Loucy (cell line): ENCODE measurements around the gene SLCO2B1.

Experiments
- H2AFZ ChIP-seq: fragments of 200-600 bp; sonication (generic); 2 replicates; pipeline ENCODE4 v1.6.0; 2016; ENCODE audit warnings: antibody characterized with exemption, mild to moderate bottlenecking, low read length, moderate library complexity
- H3F3A ChIP-seq: fragments of 200-600 bp; 2 replicates; pipeline ENCODE4 v1.6.0; 2016; ENCODE audit warnings: antibody characterized with exemption, low read depth, mild to moderate bottlenecking
- H3K27me3 ChIP-seq: fragments of 200-600 bp; sonication (generic); 2 replicates; pipeline ENCODE4 v1.6.1; 2014; ENCODE audit warnings: low read length, mild to moderate bottlenecking; ENCODE audit not compliant: insufficient read depth, poor library complexity, severe bottlenecking
- H3K36me3 ChIP-seq: fragments of 200-600 bp; sonication (generic); 2 replicates; pipeline ENCODE4 v1.6.1; 2016; ENCODE audit warnings: low read length; ENCODE audit not compliant: insufficient read depth
- H3K4me1 ChIP-seq: fragments of 200-600 bp; sonication (generic); 2 replicates; pipeline ENCODE4 v1.5.1; 2014; ENCODE audit warnings: low read length, mild to moderate bottlenecking; ENCODE audit not compliant: insufficient read depth, poor library complexity, severe bottlenecking
- H3K4me2 ChIP-seq: fragments of 200-600 bp; sonication (generic); 2 replicates; pipeline ENCODE4 v1.6.0; 2014; ENCODE audit warnings: antibody characterized with exemption, low read length, low read depth, mild to moderate bottlenecking; ENCODE audit not compliant: poor library complexity, severe bottlenecking
- H3K4me3 ChIP-seq: fragments of 200-600 bp; sonication (generic); 2 replicates; pipeline ENCODE4 v1.5.1; 2014; ENCODE audit warnings: low read length, mild to moderate bottlenecking, mixed read lengths; ENCODE audit not compliant: poor library complexity, severe bottlenecking
- H3K79me2 ChIP-seq: fragments of 200-600 bp; sonication (generic); 2 replicates; pipeline ENCODE4 v1.6.1; 2014; ENCODE audit warnings: low read length; ENCODE audit not compliant: insufficient read depth
- H3K9ac ChIP-seq: fragments of 200-600 bp; sonication (generic); 2 replicates; pipeline ENCODE4 v1.6.0; 2014; ENCODE audit warnings: mild to moderate bottlenecking, low read depth, low read length, moderate library complexity; ENCODE audit not compliant: poor library complexity, severe bottlenecking
- H3K9me2 ChIP-seq: fragments of 200-600 bp; sonication (generic); replicated peaks from 2 replicates; pipeline ENCODE4 v1.6.1; 2016; ENCODE audit warnings: low read depth, low read length, mixed read lengths
- H3K9me3 ChIP-seq: fragments of 200-600 bp; sonication (generic); 2 replicates; pipeline ENCODE4 v1.6.1; 2014; ENCODE audit warnings: mild to moderate bottlenecking, antibody characterized with exemption, low read length, low read depth; ENCODE audit not compliant: insufficient read depth
- H4K20me1 ChIP-seq: fragments of 200-600 bp; sonication (generic); 2 replicates; pipeline ENCODE4 v1.6.0; 2014; ENCODE audit warnings: antibody characterized with exemption, low read length, mild to moderate bottlenecking; ENCODE audit not compliant: insufficient read depth, poor library complexity, severe bottlenecking
- EZH2phosphoT487 ChIP-seq: fragments of 200-600 bp; IDR thresholded peaks from 2 replicates; pipeline ENCODE4 v1.6.1; 2018; ENCODE audit warnings: antibody characterized with exemption, mild to moderate bottlenecking, moderate library complexity, borderline replicate concordance
- TF ChIP-seq, protein P1 (sequence below): fragments of 200-600 bp; sonication (generic); conservative IDR thresholded peaks from 2 replicates; pipeline ENCODE4 v1.5.1; 2014; ENCODE audit warnings: mild to moderate bottlenecking, antibody characterized with exemption, low read length

SLCO2B1 gene

DNA sequence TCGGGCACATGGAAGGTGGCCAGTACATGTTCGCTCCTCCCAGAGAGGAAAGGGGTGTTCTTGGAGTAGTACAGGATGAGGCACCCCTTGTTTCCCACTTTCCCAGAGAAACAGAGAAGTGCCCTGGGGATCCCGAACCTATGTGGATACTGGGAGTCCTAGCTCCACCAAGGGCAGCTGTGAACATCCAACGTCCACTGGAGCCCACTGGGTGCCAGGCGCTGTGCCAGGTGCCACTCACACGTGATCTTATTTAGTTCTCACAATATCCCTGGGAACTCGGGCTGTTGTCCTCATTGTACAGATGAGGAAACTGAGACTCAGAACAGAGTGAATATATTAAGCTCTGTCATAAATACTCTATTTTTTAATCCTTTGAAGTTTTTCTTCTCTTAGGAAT, 12.0 kb downstream of the SLCO2B1 start:
- Histone ChIP-seq H3K9me3 (no peaks in the 10 kb centered on the region), H3K9ac (no peak overlapping the region), H4K20me1 (no peaks in the 10 kb centered on the region), H3K4me3 (no peak overlapping the region), H3K36me3 (no peaks in the 10 kb centered on the region), H3K4me2 (no peak overlapping the region), H3F3A (no peaks in the 10 kb centered on the region), H3K9me2 (no peaks in the 10 kb centered on the region), H3K27me3 (no peaks in the 10 kb centered on the region), H3K79me2 (no peaks in the 10 kb centered on the region), H2AFZ (no peak overlapping the region), H3K4me1 (peaks cover 5% of the 10 kb centered on the region)
- TF ChIP-seq EZH2phosphoT487 = no peak
- TF ChIP-seq, protein P1, sequence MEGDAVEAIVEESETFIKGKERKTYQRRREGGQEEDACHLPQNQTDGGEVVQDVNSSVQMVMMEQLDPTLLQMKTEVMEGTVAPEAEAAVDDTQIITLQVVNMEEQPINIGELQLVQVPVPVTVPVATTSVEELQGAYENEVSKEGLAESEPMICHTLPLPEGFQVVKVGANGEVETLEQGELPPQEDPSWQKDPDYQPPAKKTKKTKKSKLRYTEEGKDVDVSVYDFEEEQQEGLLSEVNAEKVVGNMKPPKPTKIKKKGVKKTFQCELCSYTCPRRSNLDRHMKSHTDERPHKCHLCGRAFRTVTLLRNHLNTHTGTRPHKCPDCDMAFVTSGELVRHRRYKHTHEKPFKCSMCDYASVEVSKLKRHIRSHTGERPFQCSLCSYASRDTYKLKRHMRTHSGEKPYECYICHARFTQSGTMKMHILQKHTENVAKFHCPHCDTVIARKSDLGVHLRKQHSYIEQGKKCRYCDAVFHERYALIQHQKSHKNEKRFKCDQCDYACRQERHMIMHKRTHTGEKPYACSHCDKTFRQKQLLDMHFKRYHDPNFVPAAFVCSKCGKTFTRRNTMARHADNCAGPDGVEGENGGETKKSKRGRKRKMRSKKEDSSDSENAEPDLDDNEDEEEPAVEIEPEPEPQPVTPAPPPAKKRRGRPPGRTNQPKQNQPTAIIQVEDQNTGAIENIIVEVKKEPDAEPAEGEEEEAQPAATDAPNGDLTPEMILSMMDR = no peak

DNA sequence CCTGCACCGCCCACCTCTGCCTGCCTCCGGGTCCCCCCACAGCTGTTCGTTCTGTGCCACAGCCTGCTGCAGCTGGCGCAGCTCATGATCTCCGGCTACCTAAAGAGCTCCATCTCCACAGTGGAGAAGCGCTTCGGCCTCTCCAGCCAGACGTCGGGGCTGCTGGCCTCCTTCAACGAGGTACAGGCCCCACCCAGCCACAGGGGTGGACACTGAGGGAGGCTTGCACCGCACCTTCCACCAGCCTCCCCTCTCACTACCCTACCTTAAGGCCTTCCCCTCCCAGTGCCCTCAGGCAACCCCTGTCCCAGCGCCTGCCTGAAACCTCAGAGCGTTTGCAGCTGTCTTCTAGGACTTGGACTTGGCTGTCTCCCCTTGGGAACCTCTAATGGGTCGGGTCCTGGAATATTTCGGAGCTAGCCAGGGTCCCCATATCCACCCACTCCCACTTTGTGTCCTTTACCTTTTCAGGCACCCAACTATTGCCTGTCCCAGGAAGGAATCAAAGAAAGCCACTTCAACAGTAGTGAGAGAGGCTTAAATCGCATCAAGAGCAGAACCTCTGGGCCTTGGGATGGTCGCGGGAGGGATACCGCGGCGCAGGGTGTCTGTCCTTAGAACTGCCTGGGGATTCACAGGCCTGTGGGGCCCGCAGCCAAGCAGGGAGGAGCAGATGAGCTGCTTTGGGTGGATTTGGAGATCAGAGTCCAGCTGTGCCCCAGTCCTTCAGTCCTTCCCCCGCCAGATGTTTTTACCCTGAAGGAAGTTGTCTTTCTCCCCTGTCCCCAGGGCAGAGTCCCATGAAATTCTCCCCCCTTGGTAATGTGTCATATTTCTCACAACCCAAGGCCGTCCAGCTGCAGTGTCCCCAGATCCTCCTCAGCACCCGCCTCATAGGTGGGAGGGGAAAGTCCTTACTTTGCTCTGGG, 13.3 kb downstream of the SLCO2B1 start:
- Histone ChIP-seq H3K36me3 (no peaks in the 10 kb centered on the region), H3K79me2 (no peaks in the 10 kb centered on the region), H3F3A (no peaks in the 10 kb centered on the region), H4K20me1 (no peaks in the 10 kb centered on the region), H2AFZ (no peak overlapping the region), H3K27me3 (no peaks in the 10 kb centered on the region), H3K4me2 (no peak overlapping the region), H3K9me3 (no peaks in the 10 kb centered on the region), H3K9ac (no peak overlapping the region), H3K4me3 (no peak overlapping the region), H3K4me1 (peaks cover 5% of the 10 kb centered on the region), H3K9me2 (no peaks in the 10 kb centered on the region)
- TF ChIP-seq EZH2phosphoT487 = no peak
- TF ChIP-seq, protein P1 = no peak

DNA sequence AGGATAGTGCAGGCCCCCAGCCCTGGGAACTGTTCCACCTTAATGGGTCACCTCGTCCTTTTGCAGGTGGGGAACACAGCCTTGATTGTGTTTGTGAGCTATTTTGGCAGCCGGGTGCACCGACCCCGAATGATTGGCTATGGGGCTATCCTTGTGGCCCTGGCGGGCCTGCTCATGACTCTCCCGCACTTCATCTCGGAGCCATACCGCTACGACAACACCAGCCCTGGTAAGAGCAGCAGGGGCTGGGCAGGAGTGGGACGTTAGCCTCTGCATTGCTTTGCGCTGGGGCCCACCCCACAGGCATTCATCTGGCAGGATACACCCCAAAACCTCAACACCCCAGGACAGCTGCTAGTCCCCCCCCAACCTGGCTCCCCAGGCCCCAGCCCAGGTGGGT, 14.8 kb downstream of the SLCO2B1 start:
- Histone ChIP-seq H3K4me3 (no peak overlapping the region), H3K4me2 (no peak overlapping the region), H3K9ac (no peak overlapping the region), H3K27me3 (no peaks in the 10 kb centered on the region), H2AFZ (no peak overlapping the region), H4K20me1 (no peaks in the 10 kb centered on the region), H3K79me2 (no peaks in the 10 kb centered on the region), H3K9me2 (no peaks in the 10 kb centered on the region), H3K4me1 (no peaks in the 10 kb centered on the region), H3K36me3 (no peaks in the 10 kb centered on the region), H3F3A (no peaks in the 10 kb centered on the region), H3K9me3 (no peaks in the 10 kb centered on the region)
- no peak for TF ChIP-seq EZH2phosphoT487
- TF ChIP-seq, protein P1 = no peak
